PC-3 (cell line): ENCODE data around the gene DNAJC4. TPM values are rescaled to one million over a fixed set of nuclear protein-coding genes. Genes with fewer than 3 reads are reported as not detected.
A peak's percentile ranks its signal among the peaks of the same experiment; 100 is the strongest.

ENCODE experiments used
- ATAC-seq: fragments of 200-7000 bp; cut with Tn5 transposase; 2 replicates; pipeline ENCODE4 v1.9.1; 2020; ENCODE audit warnings: mild to moderate bottlenecking, moderate library complexity
- BruUV-seq: library from RNA; stranded (reverse); fragments of 400-500 nt; replicated peaks from 2 replicates; lab custom pipeline; 2021; lab: Mats Ljungman, UMichigan
- CTCF ChIA-PET: fragments of 300-600 bp; sonication (Branson Sonifier 250); formaldehyde crosslinking; loops from one replicate; lab custom pipeline; 2022; ENCODE audit warnings: antibody characterized with exemption; lab: Charles Lee
- POLR2A ChIA-PET: fragments of 300-600 bp; sonication (Branson Sonifier 250); formaldehyde crosslinking; loops from one replicate; lab custom pipeline; 2022; ENCODE audit warnings: antibody characterized with exemption; ENCODE audit not compliant: unreplicated experiment; lab: Charles Lee
- DNase-seq: peaks from one replicate; pipeline ENCODE4 v3.0.0-alpha.2; 2015
- H2AFZ ChIP-seq: fragments of 300-600 bp; sonication (generic); 2 replicates; pipeline ENCODE4 v1.6.0; 2016; ENCODE audit warnings: antibody characterized with exemption, low read length
- H3F3A ChIP-seq: fragments of 300-600 bp; sonication (generic); one replicate; pipeline ENCODE4 v1.6.0; 2017; ENCODE audit warnings: antibody characterized with exemption, low read length, control low read depth, mild to moderate bottlenecking; ENCODE audit not compliant: unreplicated experiment
- H3K27ac ChIP-seq: fragments of 300-600 bp; sonication (generic); 2 replicates; pipeline ENCODE4 v1.5.1; 2016; ENCODE audit warnings: mild to moderate bottlenecking, low read length
- H3K27me3 ChIP-seq: fragments of 300-600 bp; sonication (generic); 2 replicates; pipeline ENCODE4 v1.6.1; 2016; ENCODE audit warnings: low read length, mixed read lengths
- H3K36me3 ChIP-seq: fragments of 300-600 bp; sonication (generic); 2 replicates; pipeline ENCODE4 v1.6.1; 2016; ENCODE audit warnings: low read depth, mixed run types, low read length, mixed read lengths
- H3K4me1 ChIP-seq: fragments of 300-600 bp; sonication (generic); 2 replicates; pipeline ENCODE4 v1.5.1; 2016; ENCODE audit warnings: low read length; ENCODE audit not compliant: insufficient read depth
- H3K4me2 ChIP-seq: fragments of 300-600 bp; sonication (generic); 2 replicates; pipeline ENCODE4 v1.6.0; 2016; ENCODE audit warnings: low read length
- H3K4me3 ChIP-seq: fragments of 300-600 bp; sonication (generic); 2 replicates; pipeline ENCODE4 v1.5.1; 2016; ENCODE audit warnings: mild to moderate bottlenecking, low read length, mixed read lengths
- H3K79me2 ChIP-seq: fragments of 300-600 bp; sonication (generic); 2 replicates; pipeline ENCODE4 v1.6.1; 2017; ENCODE audit warnings: low read length, mixed read lengths
- H3K9ac ChIP-seq: fragments of 300-600 bp; sonication (generic); 2 replicates; pipeline ENCODE4 v1.6.0; 2016; ENCODE audit warnings: mild to moderate bottlenecking, low read length
- H3K9me2 ChIP-seq: fragments of 300-600 bp; sonication (generic); replicated peaks from 2 replicates; pipeline ENCODE4 v1.6.1; 2016; ENCODE audit warnings: mixed run types, low read length, mixed read lengths
- H3K9me3 ChIP-seq: fragments of 300-600 bp; sonication (generic); 2 replicates; pipeline ENCODE4 v1.6.1; 2016; ENCODE audit warnings: low read length, mixed read lengths
- H4K20me1 ChIP-seq: fragments of 300-600 bp; sonication (generic); 2 replicates; pipeline ENCODE4 v1.6.1; 2016; ENCODE audit warnings: low read length, mixed read lengths
- CTCF ChIP-seq: fragments of 300-600 bp; sonication (generic); conservative IDR thresholded peaks from 2 replicates; pipeline ENCODE4 v1.5.1; 2017; ENCODE audit warnings: antibody characterized with exemption, low read depth, mild to moderate bottlenecking, low read length
- EZH2 ChIP-seq: fragments of 300-600 bp; sonication (generic); IDR thresholded peaks from one replicate; pipeline ENCODE4 v1.6.1; 2017; ENCODE audit warnings: antibody characterized with exemption, mild to moderate bottlenecking, low read length; ENCODE audit not compliant: unreplicated experiment
- EZH2phosphoT487 ChIP-seq: fragments of 300-600 bp; sonication (generic); IDR thresholded peaks from 2 replicates; pipeline ENCODE4 v1.6.1; 2018; ENCODE audit warnings: mild to moderate bottlenecking, antibody characterized with exemption, low read length, borderline replicate concordance
- intact Hi-C: fragments of 100-400 bp; cut with micrococcal nuclease; formaldehyde crosslinking; loops from 2 replicates; pipeline ENCODE4 v1.9.0; 2023
- total RNA-seq: library from RNA; depleted of rRNA; stranded (reverse); fragments of >200 nt; gene quantifications from 2 replicates; pipeline ENCODE4 v1.2.3, GENCODE V29; 2014

The DNAJC4 gene
- total RNA-seq, 1 experiment from 2014 or later = 25.4 TPM

DNA sequence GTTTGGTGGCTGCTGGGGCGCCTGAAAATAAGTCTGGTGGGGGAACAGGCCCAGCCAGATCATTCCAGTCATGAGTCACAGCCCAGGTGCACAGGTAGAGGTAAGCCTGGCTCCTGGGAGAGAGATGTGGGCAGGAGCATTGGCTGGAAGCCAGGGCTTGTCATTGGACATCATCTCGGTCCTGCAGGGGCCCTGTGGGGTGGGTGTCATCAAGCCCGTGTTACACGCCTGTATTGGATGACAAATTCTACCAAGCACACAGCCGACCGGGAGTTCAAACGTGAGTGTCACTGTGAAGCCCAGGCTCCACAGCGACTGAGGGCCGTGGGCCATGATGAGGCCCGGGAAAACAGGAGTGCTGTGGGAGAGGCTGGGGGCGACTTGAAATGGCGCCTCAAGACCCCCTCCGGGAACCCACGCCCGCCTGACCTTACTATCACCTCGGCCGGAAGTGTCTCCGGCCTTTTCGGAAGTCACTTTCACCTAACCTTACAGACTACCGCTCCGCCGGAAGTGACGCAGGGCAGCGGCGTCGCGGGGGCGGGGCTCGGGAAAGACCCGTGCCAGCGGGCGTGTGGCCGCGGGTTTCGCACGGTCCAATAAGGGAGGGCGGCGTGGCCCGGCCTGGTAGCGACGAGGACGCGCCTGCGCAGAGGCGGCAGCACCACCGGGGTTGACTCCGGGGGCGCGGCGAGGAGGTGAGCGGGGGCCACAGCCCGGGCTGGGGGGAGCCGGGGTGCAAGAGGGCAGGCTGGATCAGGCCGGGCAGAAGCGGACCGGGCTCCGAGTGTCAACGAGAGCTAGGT lies 10.3 kb downstream of the DNAJC4 start, which contains the start of gene FKBP2:
Gene FKBP2 (plus strand): TSS at position 661 of the 806 bp plus-strand sequence. CDS start 1,293 bp downstream, outside the sequence.
- DNase-seq = peak; percentile 99
- Histone ChIP-seq H3K9me2 (no peaks in the 10 kb centered on the region), H3K27me3 (no peaks in the 10 kb centered on the region), H3K27ac (peak within 1 kb of the TSS; percentile 98), H4K20me1 (peaks cover 8% of the 10 kb centered on the region; the same call in 1 of the 2 replicates), H3K4me3 (peak within 1 kb of the TSS; percentile 87), H3K9ac (peak within 1 kb of the TSS; percentile 89), H3K79me2 (peaks cover 43% of the 10 kb centered on the region), H2AFZ (peak within 1 kb of the TSS; percentile 79), H3K36me3 (peaks cover 14% of the 10 kb centered on the region; the same call in 1 of the 2 replicates), H3K4me1 (peaks cover 71% of the 10 kb centered on the region), H3F3A (peaks cover 16% of the 10 kb centered on the region), H3K9me3 (no peaks in the 10 kb centered on the region), H3K4me2 (peak within 1 kb of the TSS; percentile 94)
- ChIA-PET CTCF (interaction anchor here (0.7 to 1.1 kb wide), 4 partner anchors 12 to 60 kb away, joined by 3 to 5 read pairs (median 4); partner anchors contain the start of gene CATSPERZ), POLR2A (interaction anchor here (0.6 to 1.0 kb wide), 5 partner anchors 10 to 505 kb away, joined by 3 to 9 read pairs (median 4); partner anchors contain the start of gene PRDX5)
- ATAC-seq = peak; percentile 23
- TF ChIP-seq CTCF (no peak), EZH2phosphoT487 (no peak; the same call in 1 of the 2 replicates)
- BruUV-seq = TSS peak; percentile 57
- intact Hi-C loops = loop anchor here (2.0 kb wide), 1 partner anchor 64 kb away; the partner anchor contains the start of gene ESRRA

DNA sequence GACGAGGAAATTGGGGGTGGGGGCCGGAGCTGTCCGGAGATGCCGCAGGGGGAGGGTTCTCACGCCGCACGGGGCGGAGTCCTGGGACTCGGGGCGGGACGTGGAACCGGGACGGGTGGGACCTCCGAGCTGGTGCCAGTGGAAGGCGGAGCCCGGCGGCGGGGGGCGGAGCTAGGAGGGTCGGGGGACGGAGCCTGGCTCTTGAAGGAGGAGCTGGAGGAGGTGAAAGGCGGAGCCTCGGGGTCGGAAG lies 10.8 kb downstream of the DNAJC4 start:
- ATAC-seq = peak; percentile 61

More for the DNA sequence above, 10.8 kb downstream of the DNAJC4 start:
- Histone ChIP-seq H3K9me3 (no peaks in the 10 kb centered on the region), H3K9me2 (no peaks in the 10 kb centered on the region), H3K4me2 (peak overlapping the region; percentile 94), H3K4me1 (peaks cover 66% of the 10 kb centered on the region), H3K36me3 (peaks cover 14% of the 10 kb centered on the region; the same call in 1 of the 2 replicates), H3K9ac (peak overlapping the region; percentile 88), H3K4me3 (peak overlapping the region; percentile 87), H3F3A (peaks cover 16% of the 10 kb centered on the region), H3K79me2 (peaks cover 46% of the 10 kb centered on the region), H3K27me3 (no peaks in the 10 kb centered on the region), H2AFZ (peak overlapping the region; percentile 79), H3K27ac (peak overlapping the region; percentile 98), H4K20me1 (peaks cover 8% of the 10 kb centered on the region; the same call in 1 of the 2 replicates)
- ChIA-PET POLR2A (interaction anchor here (0.6 to 1.0 kb wide), 6 partner anchors 26 to 506 kb away, joined by 3 to 9 read pairs (median 4); partner anchors contain the start of gene PRDX5), CTCF (interaction anchor here (0.6 to 1.1 kb wide), 5 partner anchors 11 to 573 kb away, joined by 3 to 7 read pairs (median 4); partner anchors contain the start of gene CATSPERZ)
- intact Hi-C loops = loop anchor here (2.0 kb wide), 1 partner anchor 64 kb away; the partner anchor contains the start of gene ESRRA
- TF ChIP-seq EZH2phosphoT487 = no peak
- TF ChIP-seq CTCF = no peak
- TF ChIP-seq EZH2 = no peak
- DNase-seq = peak; percentile 100
- BruUV-seq = no TSS peak
